GM04503 (cell line): ENCODE results near the gene GPLD1.

ENCODE experiments used
- DNase-seq: peaks from one replicate; pipeline ENCODE4 v3.0.0-alpha.2; 2012; ENCODE audit warnings: low read depth

Gene GPLD1

DNA sequence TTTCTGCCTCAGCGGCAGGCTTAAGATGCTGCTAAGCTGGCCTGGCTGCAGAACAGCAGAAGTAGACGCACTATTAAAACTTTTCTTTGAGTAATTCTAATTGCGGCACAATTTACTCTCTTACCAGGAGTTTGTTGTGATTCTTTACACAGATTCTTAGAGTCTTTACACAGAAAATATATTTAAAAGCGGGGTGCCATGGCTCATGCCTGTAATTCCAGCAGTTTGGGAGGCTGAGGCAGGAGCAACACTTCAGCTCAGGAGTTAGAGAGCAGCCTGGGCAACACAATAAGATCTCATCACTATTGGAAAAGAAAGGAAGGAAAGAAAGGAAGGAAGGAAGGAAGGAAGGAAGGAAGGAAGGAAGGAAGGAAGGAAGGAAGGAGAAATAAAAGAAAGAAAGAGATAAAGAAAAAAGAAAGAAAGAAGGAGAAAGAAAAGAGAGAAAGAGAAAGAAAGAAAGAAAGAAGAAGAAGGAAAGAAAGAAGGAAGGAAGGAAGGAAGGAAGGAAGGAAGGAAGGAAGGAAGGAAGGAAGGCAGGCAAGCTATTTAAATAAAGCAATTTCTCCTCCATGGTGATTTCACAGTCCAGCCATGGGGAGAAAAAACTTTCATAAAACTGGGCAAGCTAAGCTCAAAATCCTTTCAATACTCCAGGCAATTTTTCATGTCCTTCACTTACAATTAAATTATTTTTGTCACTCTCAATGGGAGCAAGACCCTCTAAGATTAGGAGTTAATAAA lies 107.7 kb downstream of the GPLD1 start:
- DNase-seq = no peak

DNA sequence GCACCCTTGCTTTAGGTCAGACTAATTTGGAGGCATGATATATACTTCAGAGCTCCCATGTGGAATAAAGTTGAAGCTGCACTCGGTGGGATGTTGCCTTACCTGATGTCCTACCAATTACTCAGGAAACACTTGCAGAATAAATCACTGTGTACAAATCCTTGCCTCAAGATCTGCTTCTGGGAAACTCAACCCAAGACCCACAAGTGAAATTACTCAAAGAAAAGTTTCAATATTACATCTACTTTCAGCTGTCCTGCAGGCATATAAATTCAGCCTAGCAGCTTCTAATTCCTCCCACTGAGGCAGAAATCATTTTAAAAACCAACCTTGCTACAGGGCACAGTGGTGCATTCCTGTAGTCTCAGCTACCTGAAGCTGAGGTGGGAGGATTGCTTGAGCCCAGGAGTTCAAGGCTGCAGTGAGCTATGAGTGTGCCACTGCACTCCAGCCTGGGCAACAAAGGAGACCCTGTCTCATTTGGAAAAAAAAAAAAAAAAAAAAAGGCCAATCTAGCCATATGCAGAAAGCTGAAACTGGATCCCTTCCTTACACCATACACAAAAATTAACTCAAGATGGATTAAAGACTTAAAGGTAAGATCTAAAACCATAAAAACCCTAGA lies 110.8 kb downstream of the GPLD1 start:
- DNase-seq = no peak
